ENCODE data around the gene CORO2B. TPM values are rescaled to one million over a fixed set of nuclear protein-coding genes. Genes with fewer than 3 reads are reported as not detected.

CORO2B gene
- total and polyA plus RNA-seq, 11 donors = 3.0 to 9.1 (median 5.0) TPM

GRCh38 chr15:68666812-68667450, 88.1 kb downstream of the CORO2B start:
- no peak overlapping the region for H3K4me3 ChIP-seq
- H3K4me1 ChIP-seq = peaks cover 0 to 10% (median 0%) of the 10 kb centered on the region in 12 donors
- 85 to 89% (median 87%) methylated on average over 12 of the region's 12 CpGs for WGBS, 4 donors
- no peaks in the 10 kb centered on the region for H3K9me3 ChIP-seq
- no peaks in the 10 kb centered on the region for H3K36me3 ChIP-seq
- no peaks in the 10 kb centered on the region for H3K27me3 ChIP-seq
- intact Hi-C loops (cut with DNase I) = loop anchor here in 1 of 10 donors (10.0 kb wide), 1 partner anchor 208 kb away; no protein-coding TSS in a partner anchor
- no peak overlapping the region for H3K27ac ChIP-seq
- no peak for ATAC-seq
- no peak for DNase-seq
- TF ChIP-seq POLR2A (IDR thresholded peaks at IDR 0.05) = no peak
- TF ChIP-seq, protein P1, sequence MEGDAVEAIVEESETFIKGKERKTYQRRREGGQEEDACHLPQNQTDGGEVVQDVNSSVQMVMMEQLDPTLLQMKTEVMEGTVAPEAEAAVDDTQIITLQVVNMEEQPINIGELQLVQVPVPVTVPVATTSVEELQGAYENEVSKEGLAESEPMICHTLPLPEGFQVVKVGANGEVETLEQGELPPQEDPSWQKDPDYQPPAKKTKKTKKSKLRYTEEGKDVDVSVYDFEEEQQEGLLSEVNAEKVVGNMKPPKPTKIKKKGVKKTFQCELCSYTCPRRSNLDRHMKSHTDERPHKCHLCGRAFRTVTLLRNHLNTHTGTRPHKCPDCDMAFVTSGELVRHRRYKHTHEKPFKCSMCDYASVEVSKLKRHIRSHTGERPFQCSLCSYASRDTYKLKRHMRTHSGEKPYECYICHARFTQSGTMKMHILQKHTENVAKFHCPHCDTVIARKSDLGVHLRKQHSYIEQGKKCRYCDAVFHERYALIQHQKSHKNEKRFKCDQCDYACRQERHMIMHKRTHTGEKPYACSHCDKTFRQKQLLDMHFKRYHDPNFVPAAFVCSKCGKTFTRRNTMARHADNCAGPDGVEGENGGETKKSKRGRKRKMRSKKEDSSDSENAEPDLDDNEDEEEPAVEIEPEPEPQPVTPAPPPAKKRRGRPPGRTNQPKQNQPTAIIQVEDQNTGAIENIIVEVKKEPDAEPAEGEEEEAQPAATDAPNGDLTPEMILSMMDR (IDR thresholded peaks at IDR 0.05) = no peak

- no peaks in the 10 kb centered on the region for H3K36me3 ChIP-seq
- H3K27ac ChIP-seq = no peak overlapping the region
- no peaks in the 10 kb centered on the region for H3K27me3 ChIP-seq
- TF ChIP-seq, protein P1 (IDR thresholded peaks at IDR 0.05) = no peak
- no peak for TF ChIP-seq POLR2A (IDR thresholded peaks at IDR 0.05)
- WGBS, 4 donors = 89 to 94% (median 93%) methylated on average over 18 of the region's 18 CpGs
- H3K4me3 ChIP-seq = no peak overlapping the region
- no peak for ATAC-seq
- H3K9me3 ChIP-seq = no peaks in the 10 kb centered on the region
- DNase-seq = no peak
- intact Hi-C loops (cut with DNase I) = loop anchor here in 1 of 10 donors (10.0 kb wide), 1 partner anchor 207 kb away; no protein-coding TSS in a partner anchor
- H3K4me1 ChIP-seq = peaks cover 0 to 10% (median 0%) of the 10 kb centered on the region in 12 donors
These were observed 89.2 kb downstream of the CORO2B start for GRCh38 chr15:68667800-68668625.

- 71 to 78% (median 74%) methylated on average over 11 of the region's 11 CpGs for WGBS, 4 donors
- TF ChIP-seq, protein P1 (IDR thresholded peaks at IDR 0.05) = no peak
- intact Hi-C loops (cut with DNase I) = loop anchor here in 1 of 10 donors (10.0 kb wide), 1 partner anchor 206 kb away; no protein-coding TSS in a partner anchor
- Histone ChIP-seq H3K4me3 (no peak overlapping the region), H3K27ac (no peak overlapping the region), H3K27me3 (no peaks in the 10 kb centered on the region), H3K36me3 (no peaks in the 10 kb centered on the region), H3K9me3 (no peaks in the 10 kb centered on the region), H3K4me1 (peaks cover 0 to 17% (median 3%) of the 10 kb centered on the region in 12 donors)
- ATAC-seq (no peak), DNase-seq (no peak)
These were observed 90.3 kb downstream of the CORO2B start for GRCh38 chr15:68668926-68669600.
